ENCODE measurements around the gene GAPDHS.

The GAPDHS gene

GRCh38 chr19:35540356-35540927, 7.2 kb downstream of the GAPDHS start:
- DNase-seq: no peak

- DNase-seq: no peak
Observed at GRCh38 chr19:35542209-35542608, 9.0 kb downstream of the GAPDHS start.

- DNase-seq: no peak
Observed at GRCh38 chr19:35543280-35544109, 10.2 kb downstream of the GAPDHS start.

- no peak for DNase-seq
Observed at GRCh38 chr19:35544110-35544802, 11.0 kb downstream of the GAPDHS start.

GRCh38 chr19:35545001-35545854, 12.0 kb downstream of the GAPDHS start, which contains the start of gene TMEM147:
Gene TMEM147 (plus strand): TSS chr19:35545626. CDS start chr19:35545740, 114 bp downstream.
- DNase-seq: peak; percentile 88

- peak; percentile 84 for DNase-seq
Observed at GRCh38 chr19:35545855-35546381, 12.7 kb downstream of the GAPDHS start.

GRCh38 chr19:35546532-35546931, 13.3 kb downstream of the GAPDHS start:
- no peak for DNase-seq

- peak; percentile 72 for DNase-seq
Observed at GRCh38 chr19:35549174-35549788, 16.0 kb downstream of the GAPDHS start.

GRCh38 chr19:35549879-35550523, 16.7 kb downstream of the GAPDHS start:
- no peak for DNase-seq

- no peak for DNase-seq
Observed at GRCh38 chr19:35551091-35551810, 18.0 kb downstream of the GAPDHS start.

- no peak for DNase-seq
Observed at GRCh38 chr19:35552534-35553384, 19.5 kb downstream of the GAPDHS start.

GRCh38 chr19:35553385-35554000, 20.2 kb downstream of the GAPDHS start:
- no peak for DNase-seq

- DNase-seq: no peak
Observed at GRCh38 chr19:35554076-35554475, 20.8 kb downstream of the GAPDHS start.

- peak; percentile 20 for DNase-seq
Observed at GRCh38 chr19:35555301-35556005, 22.2 kb downstream of the GAPDHS start.

GRCh38 chr19:35556025-35556590, 22.9 kb downstream of the GAPDHS start:
- DNase-seq: no peak

- DNase-seq: no peak
Observed at GRCh38 chr19:35556846-35557538, 23.7 kb downstream of the GAPDHS start.

- peak; percentile 37 for DNase-seq
Observed at GRCh38 chr19:35557539-35558399, 24.5 kb downstream of the GAPDHS start.
